ENCODE measurements around the gene GNG7.
"Not testable (repeated sequence)": the region's sequence is repeated elsewhere in the genome, so short reads cannot be mapped to it uniquely, and the experiment has no call there.

Gene GNG7

DNA sequence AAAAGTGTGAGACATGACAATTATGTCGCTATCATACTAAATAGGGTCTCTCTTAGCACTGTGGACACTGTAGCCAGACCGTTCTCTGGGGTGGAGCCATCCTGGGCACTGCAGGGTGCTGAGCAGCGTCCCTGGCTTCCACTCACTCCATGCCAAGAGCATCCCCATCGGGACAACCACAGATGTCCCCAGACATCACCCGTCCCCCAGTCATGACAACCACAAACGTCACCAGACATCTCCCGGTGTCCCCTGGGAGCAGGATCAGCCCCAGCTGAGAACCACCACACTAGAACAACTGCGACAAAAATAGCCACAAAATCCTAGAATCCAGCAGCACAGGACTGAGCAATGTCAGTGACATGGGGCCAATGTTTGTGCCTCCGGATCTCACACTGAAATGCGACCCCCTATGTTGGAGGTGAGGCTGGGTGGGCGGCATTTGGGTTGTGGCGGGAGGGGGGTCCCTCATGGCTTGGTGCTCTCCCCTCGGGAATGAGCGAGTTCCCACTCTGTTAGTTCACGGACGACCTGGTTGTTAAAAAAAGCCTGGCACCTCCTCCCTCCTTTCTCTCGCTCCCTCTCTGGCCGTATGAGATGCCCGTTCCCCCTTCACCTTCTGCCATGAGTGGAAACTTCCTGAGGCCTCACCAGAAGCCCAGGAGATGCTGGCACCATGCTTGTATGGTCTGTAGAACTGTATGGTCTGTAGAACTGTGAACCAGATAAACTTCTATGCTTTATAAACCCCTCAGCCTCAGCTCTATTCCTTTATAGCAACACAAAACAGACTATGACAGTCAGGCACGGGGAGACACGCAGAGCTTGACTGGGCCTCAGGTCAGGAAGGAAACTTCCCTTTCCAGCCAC is 132.7 kb downstream of the GNG7 start:
- DNase-seq, result no peak

DNA sequence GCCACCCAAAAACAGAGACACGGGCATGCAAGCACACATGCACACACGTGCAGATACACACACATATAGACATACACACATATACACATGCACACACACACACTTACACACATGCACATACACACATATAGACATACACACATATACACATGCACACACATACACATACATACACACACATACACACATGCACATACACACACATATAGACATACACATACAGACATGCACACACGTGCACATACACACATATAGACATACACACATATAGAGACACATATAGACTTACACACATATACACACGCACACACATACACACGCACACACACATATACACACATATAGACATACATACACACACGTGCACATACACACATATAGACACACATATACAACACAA is 134.5 kb downstream of the GNG7 start:
- no peak for DNase-seq

DNA sequence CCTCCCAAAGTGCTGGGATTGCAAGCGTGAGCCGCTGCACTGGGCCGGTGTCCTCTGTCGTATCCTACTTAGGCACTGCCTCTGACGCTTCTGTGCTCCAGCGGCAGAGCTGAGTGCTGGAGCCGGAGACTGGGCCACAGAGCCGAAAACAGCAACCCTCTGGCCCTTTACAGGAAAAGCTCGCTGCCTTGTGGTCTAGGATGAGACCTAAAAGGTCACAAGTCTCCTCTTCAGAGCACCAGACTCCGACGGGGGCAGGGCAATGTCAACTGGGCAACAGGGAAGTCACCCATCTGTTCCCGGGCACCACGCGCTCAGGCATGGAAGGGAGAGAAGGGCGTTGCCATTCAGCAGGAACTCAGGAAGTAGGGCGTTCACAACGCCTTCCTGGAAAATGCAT is 134.9 kb downstream of the GNG7 start:
- DNase-seq, result no peak

DNA sequence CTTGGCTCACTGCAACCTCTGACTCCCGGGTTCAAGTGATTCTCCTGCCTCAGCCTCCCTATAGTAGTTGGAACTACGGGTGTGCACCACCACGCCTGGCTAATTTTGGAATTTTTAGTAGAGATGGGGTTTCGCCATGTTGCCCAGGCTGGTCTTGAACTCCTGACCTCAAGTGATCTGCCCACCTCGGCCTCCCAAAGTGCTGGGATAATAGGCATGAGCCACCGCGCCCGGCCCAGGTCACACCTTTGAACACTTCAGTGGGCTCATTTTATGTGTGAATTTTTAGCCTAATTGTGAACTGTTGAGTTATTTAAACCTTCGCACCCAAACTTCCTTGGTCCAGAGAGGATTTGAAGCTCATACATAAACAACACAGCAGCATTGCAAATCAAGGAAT is 138.9 kb downstream of the GNG7 start:
- DNase-seq, result not testable (repeated sequence)

DNA sequence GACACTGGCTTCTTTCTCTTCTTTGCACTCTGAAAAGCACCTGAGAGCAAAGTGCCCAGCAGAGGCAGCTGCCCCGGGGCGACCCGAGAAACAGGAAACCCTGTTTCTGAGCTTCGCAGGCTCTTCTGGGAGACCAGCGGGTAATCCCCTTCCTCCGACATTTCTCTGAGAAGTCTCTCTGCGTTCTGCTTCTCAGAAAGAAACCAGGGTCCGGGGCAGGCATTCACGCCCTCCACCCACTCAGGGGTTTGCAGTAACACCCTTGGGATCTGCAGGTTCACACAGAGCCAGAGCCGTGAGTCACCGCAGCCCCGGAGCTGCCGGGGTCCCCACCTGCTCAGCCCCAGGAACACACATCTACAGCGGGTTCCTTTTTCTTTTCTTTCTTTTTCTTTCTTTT is 140.6 kb downstream of the GNG7 start:
- DNase-seq, result no peak

DNA sequence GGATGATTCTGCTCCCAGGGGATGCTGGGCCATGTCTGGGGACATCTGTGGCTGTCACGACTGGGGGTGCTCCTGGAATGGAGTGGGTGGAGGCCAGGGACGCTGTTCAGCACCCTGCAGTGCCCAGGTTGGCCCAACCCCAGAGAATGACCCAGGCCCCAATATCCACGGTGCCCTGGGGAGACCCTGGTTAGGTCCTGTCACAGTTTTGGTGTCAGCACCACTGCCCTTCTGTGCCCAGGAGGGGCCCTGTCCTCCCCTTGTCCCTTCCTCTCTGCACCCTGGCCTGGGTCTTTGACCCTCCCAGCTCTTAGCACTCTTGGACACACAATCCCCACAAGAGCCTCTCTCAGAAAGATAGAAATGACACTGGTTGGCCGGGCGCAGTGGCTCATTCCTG is 141.3 kb downstream of the GNG7 start:
- no peak for DNase-seq

DNA sequence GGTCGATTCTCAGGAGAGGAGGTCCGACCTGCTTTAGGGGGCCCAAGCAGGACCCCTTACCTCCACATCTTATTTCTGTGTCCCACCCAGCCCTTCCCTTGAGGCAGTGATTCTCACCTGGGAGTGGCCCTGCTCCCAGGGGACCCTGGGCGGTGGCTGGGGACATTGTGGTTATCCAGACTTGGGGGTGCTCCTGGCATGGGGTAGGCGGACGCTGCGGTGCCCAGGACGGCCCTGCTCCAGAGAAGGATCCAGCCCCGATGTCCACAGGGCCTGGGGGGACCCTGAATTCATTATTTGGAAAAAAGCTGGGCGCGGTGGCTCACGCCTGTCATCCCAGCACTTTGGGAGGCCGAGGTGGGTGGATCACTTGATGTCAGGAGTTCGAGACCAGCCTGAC is 142.1 kb downstream of the GNG7 start:
- DNase-seq, result no peak

DNA sequence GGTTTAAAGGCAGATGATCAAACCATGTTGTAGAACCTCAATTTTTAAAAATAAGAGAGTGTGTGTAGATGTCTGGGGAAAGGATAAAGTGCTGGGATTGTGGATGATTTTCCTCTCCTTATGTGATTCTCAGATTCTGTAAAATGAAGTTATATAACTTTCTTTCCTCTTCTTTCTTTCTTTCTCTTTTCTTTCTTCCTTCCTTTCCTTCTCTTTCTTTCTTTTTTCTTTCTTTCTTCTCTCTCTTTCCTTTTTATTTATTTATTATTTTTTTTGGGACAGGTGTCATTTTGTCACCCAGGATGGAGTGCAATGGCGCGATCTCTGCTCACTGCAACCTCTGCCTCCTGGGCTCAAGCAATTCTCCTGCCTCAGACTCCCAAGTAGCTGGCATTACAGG is 144.0 kb downstream of the GNG7 start:
- DNase-seq, result no peak

DNA sequence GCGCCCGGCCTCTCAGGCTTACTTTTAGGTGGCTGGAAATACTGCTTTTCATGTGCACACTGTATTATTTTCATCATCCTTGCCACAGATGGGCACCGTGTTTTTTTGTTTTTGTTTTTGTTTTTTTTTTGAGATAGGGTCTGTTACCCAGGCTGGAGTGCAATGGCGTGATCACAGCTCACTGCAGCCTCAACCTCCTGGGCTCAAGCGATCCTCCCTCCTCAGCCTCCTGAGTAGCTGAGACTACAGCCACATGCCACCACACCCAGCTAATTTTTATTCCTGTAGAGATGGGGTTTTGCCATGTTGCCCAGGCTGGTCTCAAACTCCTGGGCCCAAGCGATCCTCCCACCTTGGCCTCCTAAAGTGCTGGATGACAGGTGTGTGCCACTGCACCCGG is 144.4 kb downstream of the GNG7 start:
- not testable (repeated sequence) for DNase-seq

DNA sequence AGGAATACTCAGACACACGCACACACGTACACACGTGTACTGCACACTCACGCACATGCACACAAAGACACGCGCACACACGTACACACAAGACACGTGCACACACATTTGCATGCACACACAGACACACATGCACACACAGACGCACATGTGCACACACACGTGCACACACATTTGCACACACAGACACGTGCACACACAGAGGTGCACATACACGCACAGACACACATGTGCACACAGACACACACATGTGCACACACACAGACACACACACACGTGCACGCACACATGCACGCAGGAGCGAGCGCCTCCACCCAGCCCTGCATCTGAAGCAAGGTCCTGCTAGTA is 145.4 kb downstream of the GNG7 start:
- DNase-seq, result no peak

DNA sequence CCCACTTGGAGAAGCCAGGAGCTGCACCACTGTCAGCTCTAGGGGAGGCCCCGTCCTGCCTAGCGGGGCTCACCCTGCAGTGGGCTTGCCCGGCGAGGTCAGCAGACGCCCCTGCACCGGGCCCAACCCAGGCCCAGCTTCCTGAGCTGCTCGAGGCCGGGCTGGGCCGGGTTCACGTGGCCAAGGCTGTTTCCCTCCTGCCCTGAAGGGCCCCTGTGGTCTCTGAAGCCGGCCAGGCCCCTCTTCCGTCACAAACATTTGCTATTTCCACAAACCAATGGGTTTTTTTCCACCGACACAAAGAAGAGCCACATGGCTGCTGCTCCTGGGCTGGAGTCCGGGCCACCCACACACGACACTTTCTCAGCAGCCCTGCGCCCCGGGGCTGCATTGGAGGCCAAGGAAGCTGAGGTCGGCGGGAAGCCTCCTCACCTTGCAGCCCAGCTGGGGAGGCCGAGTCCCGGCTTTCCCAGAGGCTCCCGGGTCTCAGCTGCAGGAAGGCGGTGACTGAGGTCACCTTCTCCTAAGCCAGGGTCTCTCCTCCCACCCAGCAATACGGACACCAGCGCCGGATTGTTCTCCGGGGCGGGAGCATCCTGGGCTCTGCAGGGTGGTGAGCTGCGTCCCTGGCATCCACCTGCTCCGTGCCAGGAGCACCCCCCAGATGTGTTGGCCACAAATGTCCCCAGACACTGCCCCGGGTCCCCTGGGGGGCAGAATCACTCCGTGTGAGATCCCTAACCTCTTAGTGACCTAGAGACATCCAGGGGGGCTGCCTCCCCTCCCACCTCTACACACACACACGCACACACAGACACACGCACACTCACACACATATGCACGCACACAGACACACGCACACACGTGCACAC is 146.0 kb downstream of the GNG7 start:
- DNase-seq, result no peak

DNA sequence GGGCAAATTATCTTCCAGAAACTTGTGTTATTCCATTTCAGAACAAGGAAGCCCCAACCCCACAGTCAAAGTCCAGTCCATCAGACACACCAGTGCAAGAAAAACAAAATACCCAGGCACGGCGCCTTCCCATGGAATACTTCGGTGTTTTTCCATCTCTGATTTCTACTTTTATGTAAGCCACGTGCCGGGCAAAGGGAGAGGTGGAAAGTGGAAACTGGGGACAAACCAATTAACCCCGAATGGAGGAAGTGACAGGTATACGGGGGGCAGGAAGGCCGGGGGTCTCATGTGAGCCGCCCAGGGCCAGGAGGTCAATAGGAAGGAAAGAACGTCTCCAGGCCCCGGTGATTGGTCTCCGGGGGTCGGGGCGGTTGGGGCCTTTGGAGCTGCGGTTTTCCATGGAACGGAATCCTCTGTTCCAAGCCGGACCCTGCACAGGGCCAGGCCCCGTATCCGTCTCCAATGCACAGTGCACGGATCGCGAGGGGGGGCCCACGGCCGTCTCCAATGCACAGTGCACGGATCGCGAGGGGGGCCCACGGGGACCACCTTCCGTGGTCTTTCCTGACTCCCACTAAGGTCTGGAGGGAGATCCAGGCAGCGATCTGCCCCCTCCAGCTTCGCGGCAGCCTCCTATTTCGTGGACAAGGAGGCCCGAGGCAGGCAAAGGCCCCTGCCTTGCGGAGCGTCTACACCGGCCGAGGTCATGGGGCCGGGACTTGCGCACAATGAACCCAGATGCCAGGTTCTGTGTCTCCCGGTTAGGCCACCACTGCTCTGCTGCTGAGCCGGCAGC is 146.9 kb downstream of the GNG7 start:
- DNase-seq, result no peak

DNA sequence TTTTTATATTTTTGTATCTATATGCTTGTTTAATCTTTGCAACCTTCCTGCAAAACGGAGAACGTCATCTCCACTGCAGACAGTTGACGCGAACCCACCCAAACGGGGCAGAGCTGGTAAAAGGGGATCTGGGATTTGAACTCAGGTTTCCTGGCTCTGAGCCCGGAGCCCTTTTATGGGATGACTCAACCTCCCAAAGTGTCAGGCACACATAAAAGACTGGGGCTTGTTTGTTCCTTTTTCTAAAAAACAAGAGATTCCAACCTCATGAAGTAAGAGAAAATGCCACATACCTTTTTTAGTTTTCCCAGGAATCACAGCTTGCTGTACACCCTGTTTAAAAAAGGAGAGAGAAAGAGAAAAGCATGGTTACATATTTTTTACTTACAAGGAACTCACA is 147.6 kb downstream of the GNG7 start:
- no peak for DNase-seq

DNA sequence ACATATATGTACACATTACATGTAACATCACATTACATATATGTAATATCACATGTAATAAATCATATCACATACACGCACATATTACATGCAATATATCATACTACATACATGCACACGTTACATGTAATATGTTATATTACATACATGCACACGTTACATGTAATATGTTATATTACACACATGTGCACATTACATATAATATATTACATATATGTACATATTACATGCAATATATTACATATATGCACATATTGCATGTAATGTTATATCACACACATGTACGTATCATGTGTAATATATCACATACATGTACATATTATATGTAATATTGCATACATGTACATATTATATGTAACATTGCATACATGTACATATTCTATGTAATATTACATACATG is 149.0 kb downstream of the GNG7 start:
- DNase-seq, result no peak

DNA sequence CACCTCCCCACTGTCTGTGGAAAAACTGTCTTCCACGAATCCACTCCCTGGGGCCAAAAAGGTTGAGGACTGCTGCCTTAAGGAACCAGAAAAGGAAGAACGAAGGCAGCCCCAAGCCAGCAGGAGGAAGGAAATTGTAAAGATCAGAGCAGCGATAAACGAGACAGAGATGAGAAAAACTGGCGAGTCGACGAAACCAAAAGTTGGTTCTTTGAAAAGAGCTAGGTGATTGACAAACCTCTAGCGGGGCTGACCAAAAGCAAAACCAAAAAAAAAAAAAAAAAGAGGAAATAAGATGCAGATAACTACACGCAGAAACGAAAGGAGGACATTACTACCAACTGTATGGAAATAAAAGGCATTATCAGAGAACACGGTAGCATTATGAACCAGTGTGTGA is 149.6 kb downstream of the GNG7 start:
- DNase-seq, result no peak

DNA sequence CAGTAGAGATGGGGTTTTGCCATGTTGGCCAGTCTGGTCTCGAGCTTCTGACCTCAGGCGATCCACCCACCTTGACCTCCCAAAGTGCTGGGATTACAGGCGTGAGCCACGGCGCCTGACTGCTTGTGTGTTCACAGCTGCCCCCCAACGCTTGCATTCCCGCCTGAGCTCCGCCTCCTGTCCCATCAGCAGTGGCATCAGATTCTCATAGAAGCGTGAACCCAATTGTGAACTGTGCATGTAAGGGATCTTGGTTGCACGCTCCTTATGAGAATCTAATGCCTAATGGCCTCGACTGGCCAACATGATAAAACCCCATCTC is 150.7 kb downstream of the GNG7 start:
- DNase-seq, result no peak

DNA sequence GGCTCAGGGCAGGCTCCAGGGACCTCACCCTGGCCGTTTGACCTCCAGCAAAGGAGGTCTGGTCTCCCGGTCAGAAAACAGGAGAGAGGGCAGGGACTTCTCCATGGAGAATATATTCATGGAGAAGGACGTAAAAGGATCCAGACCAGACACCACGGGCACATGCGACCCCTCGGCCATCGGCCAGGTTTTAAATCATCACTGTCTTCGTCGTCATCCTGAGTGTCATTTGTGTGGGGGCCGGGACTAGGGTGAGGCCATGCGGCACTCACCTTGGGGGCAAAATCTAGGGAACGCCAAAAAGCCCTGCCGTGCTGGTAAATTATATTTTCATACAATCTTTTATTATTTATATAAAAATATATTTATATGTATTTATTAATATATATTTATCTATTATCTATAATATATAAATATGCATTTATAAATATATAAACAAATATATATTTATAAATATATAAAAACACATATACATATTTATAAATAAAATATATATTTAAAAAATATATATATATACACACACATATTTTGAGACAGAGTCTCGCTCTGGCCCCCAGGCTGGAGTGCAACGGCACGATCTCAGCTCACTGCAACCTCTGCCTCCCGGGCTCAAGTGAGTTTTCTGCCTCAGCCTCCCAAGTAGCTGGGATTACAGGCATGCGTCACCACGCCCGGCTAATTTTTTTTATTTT is 151.2 kb downstream of the GNG7 start:
- DNase-seq, result no peak

DNA sequence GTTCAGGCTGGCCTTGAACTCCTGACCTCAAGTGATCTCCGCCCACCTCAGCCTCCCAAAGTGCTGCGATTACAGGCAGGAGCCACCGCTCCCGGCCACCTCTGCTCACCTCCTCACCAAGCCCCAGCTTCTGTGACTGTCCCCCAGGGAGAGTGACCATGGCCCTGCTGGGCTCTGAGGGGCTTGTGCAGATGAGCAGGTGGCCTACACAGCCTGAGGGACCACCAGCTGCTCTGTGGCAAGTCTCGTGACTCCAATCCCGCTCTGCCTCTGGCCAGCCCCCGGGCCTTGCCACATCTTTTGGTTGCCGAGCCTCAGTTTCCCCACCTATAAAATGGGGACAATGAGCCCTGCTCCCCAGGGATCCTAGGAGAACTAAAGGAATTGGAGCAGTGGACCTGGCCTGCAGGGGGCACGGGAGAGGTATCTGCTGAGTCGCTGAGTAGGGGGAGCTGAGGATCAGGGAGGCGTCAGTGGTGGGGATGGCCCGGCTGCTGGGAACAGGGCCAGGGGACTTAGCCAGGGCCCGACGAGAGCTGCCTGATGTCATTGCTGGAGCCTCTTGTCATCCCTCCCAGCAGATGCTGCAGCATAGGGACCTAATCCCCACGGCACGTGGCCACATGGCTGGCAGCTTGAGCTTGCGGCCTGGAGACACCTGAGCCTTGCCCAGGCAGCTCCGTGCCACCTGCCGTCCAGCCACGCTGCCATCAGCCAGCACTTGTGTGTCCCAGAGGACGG is 151.9 kb downstream of the GNG7 start:
- DNase-seq, result no peak

DNA sequence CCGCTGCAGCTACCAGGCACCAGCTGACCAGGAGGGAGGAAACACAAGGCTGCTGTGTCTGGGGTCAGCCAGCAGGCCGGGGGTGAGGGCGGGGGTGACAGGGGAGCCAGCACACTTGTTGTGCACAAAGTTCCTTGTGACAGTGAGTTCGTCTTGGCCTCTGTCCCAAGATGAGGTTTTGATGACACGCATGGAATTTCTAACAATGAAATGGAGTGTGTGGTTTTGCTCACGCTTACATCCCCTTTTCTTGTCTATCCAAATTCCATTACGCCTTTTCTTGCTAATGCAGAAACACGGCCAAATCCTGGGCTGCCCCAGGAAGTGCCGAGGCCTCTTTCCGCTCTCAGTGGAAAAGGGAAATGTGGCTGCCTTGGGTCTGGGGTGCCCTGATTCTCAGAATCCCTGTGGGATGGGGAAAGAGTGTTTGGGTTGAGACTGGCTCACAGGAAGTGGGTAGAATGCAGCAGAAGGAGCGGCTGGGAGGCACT is 152.7 kb downstream of the GNG7 start:
- DNase-seq, result no peak

DNA sequence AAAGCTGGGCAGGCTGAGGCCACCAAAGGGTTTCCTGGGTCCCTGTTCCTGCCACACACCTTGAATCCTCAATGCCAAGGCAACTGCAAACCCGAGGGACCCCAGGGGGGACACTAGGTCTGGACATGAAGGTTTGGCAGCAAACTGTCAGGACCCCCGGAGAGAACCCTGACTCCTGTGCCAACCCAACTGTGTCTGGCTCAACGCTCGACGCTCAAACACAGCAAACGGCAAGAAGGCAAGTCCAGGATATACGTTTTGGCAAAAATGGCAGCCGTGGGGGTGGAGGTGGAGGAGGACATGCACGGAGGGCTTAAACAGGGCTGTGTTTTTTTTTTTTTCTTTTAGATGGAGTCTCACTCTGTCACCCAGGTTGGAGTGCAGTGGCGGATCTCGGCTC is 153.5 kb downstream of the GNG7 start:
- no peak for DNase-seq

DNA sequence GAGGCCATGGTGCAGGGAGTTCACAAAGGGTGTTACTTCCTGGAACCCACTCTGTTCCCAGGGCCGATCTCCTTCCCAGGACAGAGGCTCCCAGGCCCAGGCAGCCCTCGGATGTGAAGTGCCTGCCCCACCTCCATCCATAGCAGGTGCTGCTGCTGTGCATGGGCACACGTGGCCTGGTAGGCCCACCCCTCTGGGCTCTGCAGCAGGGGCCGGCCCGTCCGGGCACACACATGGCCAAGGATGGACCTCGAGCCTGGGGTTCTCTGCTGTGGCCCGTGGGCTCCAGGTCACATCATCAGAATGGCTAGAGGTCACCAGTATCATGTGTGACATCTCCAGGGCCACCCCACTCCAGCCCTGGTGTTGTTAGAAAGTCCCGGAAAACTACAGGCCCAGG is 154.8 kb downstream of the GNG7 start:
- DNase-seq, result no peak

DNA sequence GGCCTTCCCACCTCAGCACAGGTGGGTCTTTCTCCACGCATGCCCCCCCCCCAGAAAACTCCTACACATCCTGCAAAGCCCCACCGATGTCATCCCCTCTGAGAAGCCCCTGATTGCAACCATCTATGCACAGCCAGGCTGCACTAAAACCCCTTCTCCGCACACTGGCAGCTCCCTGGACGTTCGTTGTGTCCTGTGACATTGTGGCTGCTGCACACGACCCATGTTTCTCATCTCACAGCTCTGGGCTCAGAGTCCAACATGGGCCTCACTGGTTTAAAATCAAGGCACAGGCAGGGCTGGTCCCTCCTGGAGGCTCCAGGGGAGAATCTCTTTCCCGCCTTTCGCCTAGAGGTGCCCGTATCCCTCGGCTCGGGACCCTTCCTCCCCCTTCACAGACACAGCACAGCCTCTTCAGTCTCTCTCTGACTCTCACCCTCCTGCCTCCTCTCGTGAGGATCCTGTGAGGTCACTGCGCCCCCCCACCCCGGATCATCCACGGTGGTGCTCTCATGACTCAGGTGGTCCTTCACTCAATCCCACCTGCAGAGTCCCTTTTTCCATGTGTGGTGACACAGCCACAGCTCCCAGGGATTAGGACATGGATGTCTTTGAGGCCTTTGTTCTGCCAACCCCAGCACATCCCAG is 155.3 kb downstream of the GNG7 start:
- no peak for DNase-seq

Measured in DMS79 (cell line).